Cardiac septum (tissue), 1 donor: ENCODE results near the gene TAF7. TPM values are rescaled to one million over a fixed set of nuclear protein-coding genes. Genes with fewer than 3 reads are reported as not detected.
"Not testable (repeated sequence)": the region's sequence is repeated elsewhere in the genome, so short reads cannot be mapped to it uniquely, and the experiment has no call there.

Source experiments
- DNase-seq: peaks from one replicate; pipeline ENCODE4 v3.0.0-alpha.2; 2020; ENCODE audit warnings: low spot score
- intact Hi-C: fragments of 100-400 bp; cut with DNase I; formaldehyde crosslinking; loops from one replicate; pipeline ENCODE4 v1.14.0; 2022
- long read RNA-seq: library from polyadenylated mRNA; unstranded; transcript quantifications from one replicate; pipeline ENCODE4 v2.0.0, GENCODE V29; 2021
- total RNA-seq: library from RNA; stranded (reverse); fragmentation: NEBNext Ultra II Directional; extraction: Animal tissue kit (Norgen Biotek cat#: 25700); gene quantifications from one replicate; pipeline ENCODE4 v1.2.1, GENCODE V29; 2021
- donor health status: DM: no; HTN: no; CAD: no.

The TAF7 gene
- total RNA-seq, result 116 TPM
- long read RNA-seq, transcript TAF7-201 (1 exons, 2,334 nt), result major isoform, 377 of 377 reads
- long read RNA-seq, partial matches to known transcripts, result 0 of 377 reads
- long read RNA-seq, other reads (novel, unspliced or antisense), result 0 of 377 reads

- intact Hi-C loops, result loop anchor here (2.0 to 10.0 kb wide), 2 partner anchors 204 to 240 kb away; no protein-coding TSS in a partner anchor
- DNase-seq, result peak; percentile 95
Observed at GRCh38 chr5:141320225-141321169, at the start of gene TAF7. TAF7 (minus strand) TSS chr5:141320784; CDS start chr5:141320044, 740 bp downstream.

- intact Hi-C loops, result no loop called here
- no peak for DNase-seq
Observed at GRCh38 chr5:141366016-141366896, 45.7 kb upstream of the TAF7 start.

- peak; percentile 49 for DNase-seq
- intact Hi-C loops, result no loop called here
Observed at GRCh38 chr5:141363952-141364660, 43.5 kb upstream of the TAF7 start, which contains the start of gene PCDHGA5. PCDHGA5 (plus strand) TSS chr5:141364162; CDS start chr5:141364331, 169 bp downstream.

- intact Hi-C loops, result no loop called here
- no peak for DNase-seq
Observed at GRCh38 chr5:141362719-141363118, 42.1 kb upstream of the TAF7 start.

GRCh38 chr5:141360685-141361084 lies 40.1 kb upstream of the TAF7 start:
- intact Hi-C loops, result no loop called here
- DNase-seq, result no peak

- intact Hi-C loops, result loop anchor here (5.0 kb wide), 1 partner anchor 42 kb away; the partner anchor contains the start of gene PCDHGA9
- DNase-seq, result peak; percentile 49
Observed at GRCh38 chr5:141359790-141360426, 39.3 kb upstream of the TAF7 start, which contains the start of gene PCDHGB2. PCDHGB2 (plus strand) TSS chr5:141359994; CDS start chr5:141360136, 142 bp downstream.

- DNase-seq, result peak; percentile 71
- intact Hi-C loops, result loop anchor here (5.0 kb wide), 1 partner anchor 45 kb away; the partner anchor contains the start of gene PCDHGA9
Observed at GRCh38 chr5:141356950-141357349, 36.4 kb upstream of the TAF7 start.

GRCh38 chr5:141356133-141356532 lies 35.5 kb upstream of the TAF7 start:
- DNase-seq, result no peak
- intact Hi-C loops, result loop anchor here (5.0 kb wide), 1 partner anchor 46 kb away; the partner anchor contains the start of gene PCDHGA9

- intact Hi-C loops, result loop anchor here (5.0 kb wide), 1 partner anchor 47 kb away; the partner anchor contains the start of gene PCDHGA9
- no peak for DNase-seq
Observed at GRCh38 chr5:141355641-141356040, 35.1 kb upstream of the TAF7 start.

- intact Hi-C loops, result loop anchor here (5.0 kb wide), 1 partner anchor 47 kb away; the partner anchor contains the start of gene PCDHGA9
- DNase-seq, result no peak
Observed at GRCh38 chr5:141354900-141355469, 34.4 kb upstream of the TAF7 start, which contains the start of gene PCDHGA4. PCDHGA4 (plus strand) TSS chr5:141355021; CDS start chr5:141355108, 87 bp downstream.

- intact Hi-C loops, result no loop called here
- no peak for DNase-seq
Observed at GRCh38 chr5:141351591-141351990, 31.0 kb upstream of the TAF7 start.

- intact Hi-C loops, result no loop called here
- DNase-seq, result no peak
Observed at GRCh38 chr5:141349917-141350619, 29.5 kb upstream of the TAF7 start, which contains the start of gene PCDHGB1. PCDHGB1 (plus strand) TSS chr5:141350099; CDS start chr5:141350261, 162 bp downstream.

- intact Hi-C loops, DNase-seq: not testable (repeated sequence)
Observed at GRCh38 chr5:141346017-141346416, 25.4 kb upstream of the TAF7 start.

GRCh38 chr5:141345327-141345726 lies 24.7 kb upstream of the TAF7 start:
- intact Hi-C loops, result no loop called here
- no peak for DNase-seq

GRCh38 chr5:141343953-141344463 lies 23.4 kb upstream of the TAF7 start:
- DNase-seq, result no peak

GRCh38 chr5:141343242-141343952 lies 22.8 kb upstream of the TAF7 start, which contains the start of gene PCDHGA3:
PCDHGA3 (plus strand) TSS chr5:141343829; CDS start chr5:141344034, 205 bp downstream.
- intact Hi-C loops, result loop anchor here (2.0 kb wide), 1 partner anchor 217 kb away; no protein-coding TSS in a partner anchor
- no peak for DNase-seq

More at GRCh38 chr5:141343953-141344463, 23.4 kb upstream of the TAF7 start:
- intact Hi-C loops, result loop anchor here (2.0 kb wide), 1 partner anchor 217 kb away; no protein-coding TSS in a partner anchor
